OCI-LY7 (cell line): ENCODE data around the gene KIF16B.
"Not testable (repeated sequence)": the region's sequence is repeated elsewhere in the genome, so short reads cannot be mapped to it uniquely, and the experiment has no call there.

ENCODE experiments used
- CTCF ChIP-seq: fragments of 200-600 bp; sonication (generic); conservative IDR thresholded peaks from 2 replicates; pipeline ENCODE4 v1.5.1; 2014; ENCODE audit warnings: mild to moderate bottlenecking, antibody characterized with exemption, low read length, moderate library complexity, mixed read lengths
- EZH2phosphoT487 ChIP-seq: fragments of 200-600 bp; sonication (generic); IDR thresholded peaks from 2 replicates; pipeline ENCODE4 v1.6.1; 2018; ENCODE audit warnings: low read depth, borderline replicate concordance, mild to moderate bottlenecking, mixed run types, antibody characterized with exemption, low read length, moderate library complexity, mixed read lengths

DNA sequence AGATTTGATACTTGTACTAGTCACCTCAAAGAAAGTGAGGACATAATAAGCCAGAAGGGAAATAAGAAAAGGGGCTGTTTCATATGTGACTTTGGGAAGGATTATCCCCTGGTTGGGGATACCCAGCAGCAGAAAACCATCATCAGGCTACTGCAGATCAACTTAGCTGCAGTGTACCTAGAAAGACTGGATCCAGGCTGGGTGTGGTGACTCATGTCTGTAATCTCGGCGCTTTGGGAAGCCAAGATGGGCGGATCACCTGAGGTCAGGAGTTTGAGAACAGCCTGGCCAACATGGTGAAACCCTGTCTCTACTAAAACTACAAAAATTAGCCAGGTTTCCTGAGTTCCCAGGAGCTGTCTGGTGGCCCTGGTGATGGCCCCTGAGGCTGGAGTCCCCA, 23.2 kb upstream of the KIF16B start:
- not testable (repeated sequence) for TF ChIP-seq CTCF, EZH2phosphoT487
